ENCODE measurements around the gene CCL3.

CCL3 gene

DNA sequence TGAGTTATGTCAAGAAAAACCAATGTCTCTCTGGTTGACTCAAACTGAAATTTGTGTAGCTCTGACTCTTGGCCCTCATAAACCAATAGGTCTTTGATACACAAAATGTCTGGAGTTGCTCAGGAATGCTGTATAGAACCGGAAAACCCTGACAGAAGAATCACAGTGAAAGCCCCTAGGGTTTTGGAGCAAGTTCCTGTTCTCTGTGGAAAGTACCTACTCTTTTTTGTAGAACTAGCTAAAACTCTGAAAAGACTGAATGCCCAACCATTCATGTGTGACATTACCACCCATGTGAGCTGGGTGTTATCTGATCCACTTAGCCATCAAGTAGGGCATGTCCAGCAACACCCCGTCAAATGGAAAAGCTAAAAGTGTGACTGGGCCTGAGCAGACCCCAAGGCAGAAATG, 42.5 kb upstream of the CCL3 start:
- H3K4me3 ChIP-seq = no peak overlapping the region
- intact Hi-C loops (cut with DNase I; ENCODE audit: low total_unique reads) = loop anchor here (10.0 kb wide), 2 partner anchors 58 to 62 kb away; partner anchors contain the start of genes CCL3L1 and CCL3L3
- no peaks in the 10 kb centered on the region for H3K9me3 ChIP-seq
- H3K4me1 ChIP-seq = no peaks in the 10 kb centered on the region
- H3K36me3 ChIP-seq = no peaks in the 10 kb centered on the region
- no peak for DNase-seq
- no peak overlapping the region for H3K27ac ChIP-seq
- TF ChIP-seq, protein P1, sequence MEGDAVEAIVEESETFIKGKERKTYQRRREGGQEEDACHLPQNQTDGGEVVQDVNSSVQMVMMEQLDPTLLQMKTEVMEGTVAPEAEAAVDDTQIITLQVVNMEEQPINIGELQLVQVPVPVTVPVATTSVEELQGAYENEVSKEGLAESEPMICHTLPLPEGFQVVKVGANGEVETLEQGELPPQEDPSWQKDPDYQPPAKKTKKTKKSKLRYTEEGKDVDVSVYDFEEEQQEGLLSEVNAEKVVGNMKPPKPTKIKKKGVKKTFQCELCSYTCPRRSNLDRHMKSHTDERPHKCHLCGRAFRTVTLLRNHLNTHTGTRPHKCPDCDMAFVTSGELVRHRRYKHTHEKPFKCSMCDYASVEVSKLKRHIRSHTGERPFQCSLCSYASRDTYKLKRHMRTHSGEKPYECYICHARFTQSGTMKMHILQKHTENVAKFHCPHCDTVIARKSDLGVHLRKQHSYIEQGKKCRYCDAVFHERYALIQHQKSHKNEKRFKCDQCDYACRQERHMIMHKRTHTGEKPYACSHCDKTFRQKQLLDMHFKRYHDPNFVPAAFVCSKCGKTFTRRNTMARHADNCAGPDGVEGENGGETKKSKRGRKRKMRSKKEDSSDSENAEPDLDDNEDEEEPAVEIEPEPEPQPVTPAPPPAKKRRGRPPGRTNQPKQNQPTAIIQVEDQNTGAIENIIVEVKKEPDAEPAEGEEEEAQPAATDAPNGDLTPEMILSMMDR (IDR thresholded peaks at IDR 0.05) = no peak
- peaks cover 0 to 12% of the 10 kb centered on the region in 2 donors for H3K27me3 ChIP-seq

DNA sequence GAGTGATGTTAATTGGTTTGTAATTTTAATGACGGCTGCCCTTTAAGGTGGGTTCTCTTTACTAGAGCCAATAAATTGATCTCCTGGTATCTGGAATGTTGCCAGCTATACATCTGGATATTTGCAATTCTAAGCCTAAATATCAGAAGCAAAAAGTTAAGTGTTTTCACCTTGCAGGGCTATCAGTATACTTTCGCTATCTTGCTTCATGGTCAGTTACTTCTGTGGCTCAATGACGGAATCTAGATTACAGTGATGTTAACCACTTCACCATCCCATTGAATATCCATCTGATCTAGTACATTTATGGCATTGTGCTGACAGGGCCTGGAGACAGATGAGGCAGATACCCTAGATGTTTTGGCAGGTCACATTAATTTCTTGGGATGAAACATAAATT, 42.0 kb upstream of the CCL3 start:
- H3K9me3 ChIP-seq = no peaks in the 10 kb centered on the region
- H3K36me3 ChIP-seq = no peaks in the 10 kb centered on the region
- intact Hi-C loops (cut with DNase I; ENCODE audit: low total_unique reads) = loop anchor here (10.0 kb wide), 2 partner anchors 57 to 63 kb away; partner anchors contain the start of genes CCL3L1 and CCL3L3
- H3K27ac ChIP-seq = no peak overlapping the region
- peaks cover 0 to 7% of the 10 kb centered on the region in 2 donors for H3K27me3 ChIP-seq
- DNase-seq = no peak
- H3K4me1 ChIP-seq = no peaks in the 10 kb centered on the region
- TF ChIP-seq, protein P1 (IDR thresholded peaks at IDR 0.05) = no peak
- H3K4me3 ChIP-seq = no peak overlapping the region

DNA sequence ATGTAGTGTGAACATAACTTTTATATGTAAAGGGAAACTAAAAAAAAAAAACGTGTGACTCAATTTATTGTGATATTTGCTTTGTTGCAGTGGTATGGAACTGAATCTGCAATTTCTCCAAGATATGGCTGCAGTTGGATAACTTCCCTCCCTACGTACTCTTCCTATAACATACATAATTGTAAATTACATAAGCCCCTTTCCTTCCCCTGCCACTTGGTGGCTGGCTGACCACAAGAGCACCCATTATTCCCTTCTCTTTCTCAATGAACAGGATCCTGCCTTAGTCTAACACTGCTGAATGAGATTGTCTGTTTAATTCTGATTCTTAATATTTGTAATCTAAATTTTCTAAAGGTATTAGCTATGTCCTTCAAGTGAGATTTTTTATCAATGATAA, 41.5 kb upstream of the CCL3 start:
- intact Hi-C loops (cut with DNase I; ENCODE audit: low total_unique reads) = loop anchor here (10.0 kb wide), 2 partner anchors 57 to 63 kb away; partner anchors contain the start of genes CCL3L1 and CCL3L3
- H3K4me1 ChIP-seq = no peaks in the 10 kb centered on the region
- H3K4me3 ChIP-seq = no peak overlapping the region
- H3K27me3 ChIP-seq = peaks cover 0 to 7% of the 10 kb centered on the region in 2 donors
- no peaks in the 10 kb centered on the region for H3K9me3 ChIP-seq
- TF ChIP-seq, protein P1 (IDR thresholded peaks at IDR 0.05) = no peak
- no peak overlapping the region for H3K27ac ChIP-seq
- DNase-seq = no peak
- H3K36me3 ChIP-seq = no peaks in the 10 kb centered on the region

DNA sequence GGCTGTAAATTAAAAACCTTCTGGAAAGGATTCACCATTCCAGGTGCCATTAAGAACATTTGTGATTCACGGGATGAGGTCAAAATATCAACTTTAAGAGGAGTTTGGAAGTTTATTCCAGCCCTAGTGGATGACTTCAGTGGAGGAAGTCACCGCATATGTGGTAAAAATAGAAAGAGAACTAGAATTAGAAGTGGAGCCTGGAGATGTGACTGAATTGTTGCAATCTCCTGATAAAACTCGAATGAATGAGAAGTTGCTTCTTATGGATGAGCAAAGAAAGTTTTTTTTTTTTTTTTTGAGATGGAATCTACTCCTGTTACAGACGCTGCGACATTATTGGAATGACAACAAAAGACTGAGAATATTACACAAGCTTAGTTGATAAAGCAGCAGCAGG, 40.4 kb upstream of the CCL3 start:
- H3K27me3 ChIP-seq = peaks cover 0 to 10% of the 10 kb centered on the region in 2 donors
- TF ChIP-seq, protein P1 (IDR thresholded peaks at IDR 0.05) = no peak
- no peaks in the 10 kb centered on the region for H3K4me1 ChIP-seq
- H3K9me3 ChIP-seq = peaks cover 0 to 3% (median 0%) of the 10 kb centered on the region in 3 donors
- DNase-seq = no peak
- no peak overlapping the region for H3K4me3 ChIP-seq
- intact Hi-C loops (cut with DNase I; ENCODE audit: low total_unique reads) = loop anchor here (10.0 kb wide), 2 partner anchors 56 to 64 kb away; partner anchors contain the start of genes CCL3L1 and CCL3L3
- H3K27ac ChIP-seq = no peak overlapping the region
- no peaks in the 10 kb centered on the region for H3K36me3 ChIP-seq

DNA sequence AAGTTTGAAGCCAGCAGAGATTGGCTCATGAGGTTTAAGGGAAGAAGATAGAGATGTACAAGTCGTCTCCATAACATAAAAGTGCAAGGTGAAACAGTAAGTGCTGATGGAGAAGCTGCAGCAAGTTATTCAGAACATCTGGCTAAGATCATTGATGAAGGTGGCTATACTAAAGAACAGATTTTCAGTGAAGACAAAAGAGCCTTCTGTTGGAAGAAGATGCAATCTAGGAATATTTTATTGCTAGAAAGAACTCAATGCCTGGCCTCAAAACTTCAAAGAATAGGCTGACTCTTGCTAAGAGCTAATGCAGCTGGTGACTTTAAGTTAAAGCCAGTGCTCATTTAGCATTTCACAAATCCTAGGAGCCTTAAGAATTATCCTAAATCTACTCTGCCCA, 39.7 kb upstream of the CCL3 start:
- intact Hi-C loops (cut with DNase I; ENCODE audit: low total_unique reads) = loop anchor here (10.0 kb wide), 2 partner anchors 55 to 65 kb away; partner anchors contain the start of genes CCL3L1 and CCL3L3
- H3K9me3 ChIP-seq = peaks cover 0 to 10% (median 0%) of the 10 kb centered on the region in 3 donors
- no peak overlapping the region for H3K4me3 ChIP-seq
- no peak for DNase-seq
- no peaks in the 10 kb centered on the region for H3K4me1 ChIP-seq
- H3K27me3 ChIP-seq = peaks cover 0 to 16% of the 10 kb centered on the region in 2 donors
- TF ChIP-seq, protein P1 (IDR thresholded peaks at IDR 0.05) = no peak
- no peak overlapping the region for H3K27ac ChIP-seq
- no peaks in the 10 kb centered on the region for H3K36me3 ChIP-seq

All from tibial artery (tissue), 4 donors.